ENCODE data around the gene SGMS1. TPM values are rescaled to one million over a fixed set of nuclear protein-coding genes. Genes with fewer than 3 reads are reported as not detected.

Gene SGMS1
- total RNA-seq, 4 donors from 2014 or later, result 107 to 234 (median 134) TPM

DNA sequence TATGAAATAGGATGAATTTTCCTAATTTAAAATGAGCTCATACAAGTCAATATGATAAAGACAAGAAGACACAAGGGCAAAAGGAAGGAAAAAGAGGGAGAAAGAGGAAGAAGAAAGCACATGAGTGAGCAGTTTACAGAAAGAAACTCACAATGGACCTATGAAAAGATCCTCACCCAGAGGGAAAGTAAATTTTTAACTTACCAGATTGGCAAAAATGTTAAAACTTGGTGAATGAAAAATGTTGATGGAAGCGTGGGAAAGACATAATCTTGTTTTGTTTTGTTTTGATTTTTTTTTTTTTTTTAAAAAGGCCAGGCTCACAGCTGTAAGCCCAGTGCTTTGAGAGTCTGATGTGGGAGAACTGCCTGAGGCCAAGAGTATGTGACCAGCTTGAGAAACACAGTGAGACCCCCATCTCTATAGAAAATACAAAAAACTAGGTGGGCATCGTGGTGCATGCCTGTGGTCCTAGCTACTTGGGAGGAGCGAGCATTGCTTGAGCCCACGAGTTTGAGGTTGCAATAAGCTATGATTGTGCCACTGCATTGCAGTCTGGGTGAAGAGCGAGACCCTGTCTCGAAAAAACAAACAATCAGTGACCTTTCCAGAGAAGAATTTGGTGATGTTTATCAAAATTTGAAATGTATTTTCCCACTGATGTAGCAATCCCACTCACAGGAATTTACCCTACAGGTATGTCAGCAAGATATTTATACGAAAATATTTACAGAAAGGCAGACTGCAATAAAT is 219.6 kb downstream of the SGMS1 start:
- H3K27ac ChIP-seq, result no peak overlapping the region
- H3K36me3 ChIP-seq, result peaks cover 0 to 8% (median 0%) of the 10 kb centered on the region in 3 donors
- H3K9me3 ChIP-seq, result peaks cover 0 to 7% (median 3%) of the 10 kb centered on the region in 4 donors
- no peak overlapping the region for H3K4me3 ChIP-seq
- TF ChIP-seq EP300 (IDR thresholded peaks at IDR 0.05) (no peak), POLR2A (IDR thresholded peaks at IDR 0.05) (no peak)
- TF ChIP-seq, protein P1, sequence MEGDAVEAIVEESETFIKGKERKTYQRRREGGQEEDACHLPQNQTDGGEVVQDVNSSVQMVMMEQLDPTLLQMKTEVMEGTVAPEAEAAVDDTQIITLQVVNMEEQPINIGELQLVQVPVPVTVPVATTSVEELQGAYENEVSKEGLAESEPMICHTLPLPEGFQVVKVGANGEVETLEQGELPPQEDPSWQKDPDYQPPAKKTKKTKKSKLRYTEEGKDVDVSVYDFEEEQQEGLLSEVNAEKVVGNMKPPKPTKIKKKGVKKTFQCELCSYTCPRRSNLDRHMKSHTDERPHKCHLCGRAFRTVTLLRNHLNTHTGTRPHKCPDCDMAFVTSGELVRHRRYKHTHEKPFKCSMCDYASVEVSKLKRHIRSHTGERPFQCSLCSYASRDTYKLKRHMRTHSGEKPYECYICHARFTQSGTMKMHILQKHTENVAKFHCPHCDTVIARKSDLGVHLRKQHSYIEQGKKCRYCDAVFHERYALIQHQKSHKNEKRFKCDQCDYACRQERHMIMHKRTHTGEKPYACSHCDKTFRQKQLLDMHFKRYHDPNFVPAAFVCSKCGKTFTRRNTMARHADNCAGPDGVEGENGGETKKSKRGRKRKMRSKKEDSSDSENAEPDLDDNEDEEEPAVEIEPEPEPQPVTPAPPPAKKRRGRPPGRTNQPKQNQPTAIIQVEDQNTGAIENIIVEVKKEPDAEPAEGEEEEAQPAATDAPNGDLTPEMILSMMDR (IDR thresholded peaks at IDR 0.05), result no peak
- 62 to 70% methylated on average over 7 of the region's 7 CpGs for WGBS, 2 donors
- no peaks in the 10 kb centered on the region for H3K27me3 ChIP-seq
- DNase-seq (ENCODE audit: low spot score in 2 of 2), result no peak
- H3K4me1 ChIP-seq, result peaks cover 0 to 20% (median 3%) of the 10 kb centered on the region in 4 donors

DNA sequence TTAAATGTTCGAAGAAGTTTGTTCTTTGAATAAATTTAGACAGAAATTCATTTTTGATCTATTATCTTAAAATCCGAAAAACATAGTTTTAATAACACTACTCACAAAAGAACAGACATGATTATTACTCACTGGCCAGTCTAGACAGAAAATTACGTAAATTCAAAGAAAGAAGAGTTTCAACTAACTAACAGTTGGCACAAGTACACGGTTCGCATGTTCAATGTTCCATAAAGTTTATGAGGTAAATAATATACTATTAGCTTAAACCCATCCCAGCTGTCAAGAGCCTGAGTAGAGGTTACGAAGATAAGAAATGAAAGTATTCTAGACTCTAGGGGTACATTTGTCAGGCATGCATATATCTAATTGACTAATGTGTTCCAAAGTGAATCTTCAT is 220.7 kb downstream of the SGMS1 start:
- Histone ChIP-seq H3K4me1 (peaks cover 0 to 31% (median 7%) of the 10 kb centered on the region in 4 donors), H3K4me3 (no peak overlapping the region), H3K9me3 (peaks cover 0 to 7% (median 3%) of the 10 kb centered on the region in 4 donors), H3K27ac (no peak overlapping the region), H3K27me3 (no peaks in the 10 kb centered on the region), H3K36me3 (peaks cover 0 to 8% (median 0%) of the 10 kb centered on the region in 3 donors)
- WGBS, 2 donors, result 91 to 92% methylated on average over 6 of the region's 6 CpGs
- DNase-seq (ENCODE audit: low spot score in 2 of 2), result no peak
- TF ChIP-seq, protein P1 (IDR thresholded peaks at IDR 0.05), result no peak
- TF ChIP-seq EP300 (IDR thresholded peaks at IDR 0.05), result no peak
- no peak for TF ChIP-seq POLR2A (IDR thresholded peaks at IDR 0.05)

DNA sequence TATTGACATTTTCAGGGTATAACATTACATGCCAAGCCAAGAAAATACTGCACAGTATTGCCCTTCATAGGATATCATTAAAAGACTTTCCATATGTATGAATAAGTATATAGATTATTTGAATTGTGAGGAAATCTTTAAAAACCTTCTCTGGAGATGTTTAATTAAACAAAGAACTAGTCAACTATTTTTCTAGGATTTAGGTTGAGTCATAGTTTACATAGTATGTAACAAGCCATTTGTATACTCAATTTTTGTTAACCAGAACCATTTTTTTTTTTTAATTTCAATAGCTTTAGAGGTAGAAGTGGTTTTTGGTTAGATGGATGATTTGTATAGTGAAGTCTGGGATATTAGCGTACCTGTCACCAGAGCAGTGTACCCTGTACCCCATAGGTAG is 221.3 kb downstream of the SGMS1 start:
- Histone ChIP-seq H3K4me3 (no peak overlapping the region), H3K27ac (no peak overlapping the region), H3K36me3 (peaks cover 0 to 8% (median 0%) of the 10 kb centered on the region in 3 donors), H3K9me3 (peaks cover 0 to 7% (median 3%) of the 10 kb centered on the region in 4 donors), H3K27me3 (no peaks in the 10 kb centered on the region), H3K4me1 (peaks cover 0 to 37% (median 7%) of the 10 kb centered on the region in 4 donors)
- DNase-seq (ENCODE audit: low spot score in 2 of 2), result no peak
- WGBS, 2 donors, result 87 to 94% methylated on average over 1 of the region's 1 CpG
- TF ChIP-seq, protein P1 (IDR thresholded peaks at IDR 0.05), result no peak
- TF ChIP-seq POLR2A (IDR thresholded peaks at IDR 0.05), result no peak
- no peak for TF ChIP-seq EP300 (IDR thresholded peaks at IDR 0.05)

DNA sequence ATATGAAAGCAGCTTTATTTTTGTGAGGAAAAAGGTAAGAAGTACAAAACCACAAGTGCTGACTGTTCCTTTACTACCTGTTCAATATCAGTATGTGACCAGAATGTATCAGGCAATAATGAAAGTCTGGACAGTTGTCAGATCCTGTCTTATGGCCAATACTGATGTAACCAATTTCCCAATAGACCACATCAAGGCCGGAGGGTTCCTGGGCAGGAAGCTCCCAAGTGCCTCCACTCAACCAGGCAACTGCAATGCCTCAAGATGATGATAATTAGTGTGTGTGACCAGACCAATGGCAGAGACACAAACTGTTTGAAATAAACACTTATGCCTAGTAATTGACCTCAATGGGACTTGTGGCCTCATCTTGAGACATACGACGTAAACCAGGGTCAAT is 223.1 kb downstream of the SGMS1 start:
- Histone ChIP-seq H3K4me1 (peaks cover 0 to 50% (median 10%) of the 10 kb centered on the region in 4 donors), H3K27ac (no peak overlapping the region), H3K9me3 (no peaks in the 10 kb centered on the region), H3K4me3 (no peak overlapping the region), H3K36me3 (no peaks in the 10 kb centered on the region), H3K27me3 (no peaks in the 10 kb centered on the region)
- TF ChIP-seq, protein P1 (IDR thresholded peaks at IDR 0.05), result no peak
- TF ChIP-seq EP300 (IDR thresholded peaks at IDR 0.05) (no peak), POLR2A (IDR thresholded peaks at IDR 0.05) (no peak)
- 63 to 77% methylated on average over 3 of the region's 3 CpGs for WGBS, 2 donors
- DNase-seq (ENCODE audit: low spot score in 2 of 2), result no peak

DNA sequence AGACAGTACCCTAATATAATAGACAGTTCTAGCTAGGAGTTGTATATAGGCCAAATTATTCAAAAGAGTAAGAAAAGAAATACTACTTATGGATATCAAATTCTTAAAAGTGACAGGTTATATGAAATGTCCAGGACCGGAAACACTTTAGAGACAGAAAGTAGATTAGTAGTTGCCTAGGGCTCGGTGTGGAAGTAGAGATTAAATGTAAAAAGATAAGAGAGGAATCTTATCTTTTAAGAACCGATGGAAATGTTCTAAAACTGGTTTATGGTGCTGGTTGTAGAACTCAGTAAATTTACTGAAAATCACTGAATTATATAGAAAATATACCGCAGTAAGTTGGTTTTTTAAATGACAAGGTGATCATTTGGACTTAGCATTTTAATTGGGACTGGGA is 224.9 kb downstream of the SGMS1 start:
- no peak overlapping the region for H3K4me3 ChIP-seq
- TF ChIP-seq POLR2A (IDR thresholded peaks at IDR 0.05) (no peak), EP300 (IDR thresholded peaks at IDR 0.05) (no peak)
- TF ChIP-seq, protein P1 (IDR thresholded peaks at IDR 0.05), result no peak
- 85 to 86% methylated on average over 4 of the region's 4 CpGs for WGBS, 2 donors
- peaks cover 0 to 55% (median 17%) of the 10 kb centered on the region in 4 donors for H3K4me1 ChIP-seq
- peak overlapping the region in 1 of 4 donors; percentile 30 for H3K27ac ChIP-seq
- DNase-seq (ENCODE audit: low spot score in 2 of 2), result no peak
- H3K9me3 ChIP-seq, result no peaks in the 10 kb centered on the region
- H3K27me3 ChIP-seq, result no peaks in the 10 kb centered on the region
- no peaks in the 10 kb centered on the region for H3K36me3 ChIP-seq
